GM19193 (cell line): ENCODE data around the gene FBN1.

Experiments used
- POLR2A ChIP-seq: IDR thresholded peaks from 4 replicates; pipeline ENCODE4 v1.6.1; 2011; ENCODE audit not compliant: insufficient read depth, insufficient read length; ENCODE audit errors: extremely low read depth

FBN1 gene

DNA sequence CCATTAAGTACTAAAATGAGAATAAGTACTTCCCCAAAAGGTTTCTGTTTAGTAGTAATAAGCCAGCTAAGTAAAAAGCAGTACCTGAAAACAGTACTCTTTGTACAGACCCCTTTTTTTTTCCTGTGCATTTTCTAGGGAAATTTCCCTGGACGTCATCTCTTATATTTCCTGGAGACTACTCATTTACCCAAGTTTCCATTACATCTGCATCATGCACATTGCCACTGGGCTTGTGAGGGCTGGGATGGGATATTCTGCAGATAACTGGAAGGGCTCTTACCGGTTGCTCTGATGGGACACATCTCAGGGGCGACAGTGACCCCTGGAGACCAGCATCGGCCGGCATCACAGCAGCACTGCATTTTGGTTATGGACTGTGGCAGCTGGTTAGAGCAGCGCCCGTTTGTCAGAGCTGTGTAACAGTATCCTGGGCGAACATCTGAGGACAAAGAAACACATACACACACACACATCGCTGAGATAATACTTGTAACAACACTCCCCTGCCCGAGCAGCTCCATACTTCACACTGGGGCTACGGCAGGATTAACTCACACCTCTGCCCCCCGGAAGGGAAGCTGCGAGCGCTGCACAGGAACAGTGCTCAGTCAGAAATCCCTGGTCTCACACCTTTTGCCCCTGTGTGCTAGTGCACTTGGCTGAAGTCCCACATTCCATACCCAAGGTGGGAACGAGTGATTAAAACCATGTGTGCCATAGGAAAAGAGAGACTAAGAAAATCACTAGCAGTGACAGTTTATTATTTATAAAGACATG lies 124.9 kb downstream of the FBN1 start:
- no peak for TF ChIP-seq POLR2A

DNA sequence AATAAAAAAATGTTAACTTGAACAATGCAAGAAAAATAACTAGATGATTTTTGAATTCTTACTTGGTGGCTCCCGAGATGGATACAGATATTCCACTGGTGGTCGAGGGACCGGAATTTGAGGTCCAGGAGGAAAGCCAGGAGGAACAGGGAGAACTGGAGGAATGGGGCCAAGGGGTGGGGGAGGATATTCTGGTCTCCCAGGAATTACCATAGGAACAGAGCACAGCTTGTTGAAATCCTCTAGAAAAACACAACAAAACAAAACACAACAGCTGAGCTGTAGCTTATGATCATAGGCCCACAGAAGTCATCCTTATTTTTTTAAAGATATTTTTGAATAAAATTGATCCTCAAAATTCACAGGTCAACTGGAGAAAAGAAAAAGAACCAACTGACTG lies 129.4 kb downstream of the FBN1 start:
- no peak for TF ChIP-seq POLR2A

GRCh38 chr15:48515500-48515899 lies 130.0 kb downstream of the FBN1 start:
- TF ChIP-seq POLR2A: no peak

DNA sequence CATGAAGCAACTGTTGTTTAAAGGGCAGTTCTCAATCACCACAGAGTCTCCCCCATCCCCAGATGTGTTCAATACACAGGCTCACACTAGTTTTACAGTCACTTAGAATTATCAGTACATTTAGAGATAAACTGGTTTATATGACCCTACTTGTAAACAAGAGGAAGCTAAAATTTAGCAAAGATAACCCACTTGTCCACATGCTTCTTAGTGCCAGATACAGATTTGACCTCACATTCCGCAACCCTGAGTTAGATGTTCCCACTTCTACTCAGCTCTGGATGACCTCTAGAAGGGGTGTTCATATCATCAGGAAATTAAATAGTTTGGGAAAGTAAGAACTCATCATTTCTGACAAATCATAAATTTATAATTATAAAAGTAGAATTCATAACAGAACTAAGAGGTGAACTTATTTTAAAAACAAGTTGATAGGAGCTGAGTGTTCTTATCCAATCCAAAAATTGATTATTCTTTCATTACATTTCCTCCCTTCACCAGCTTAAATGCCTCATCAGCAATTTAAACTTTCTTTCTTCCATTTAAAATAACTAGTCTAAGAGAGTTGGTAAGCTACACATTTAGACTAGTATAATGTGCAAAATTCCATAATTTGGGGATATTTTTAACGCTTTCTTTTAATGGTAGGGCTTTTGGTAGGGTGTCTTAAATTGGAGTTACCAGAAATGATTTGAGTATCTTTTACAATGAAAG lies 131.2 kb downstream of the FBN1 start:
- TF ChIP-seq POLR2A: no peak

DNA sequence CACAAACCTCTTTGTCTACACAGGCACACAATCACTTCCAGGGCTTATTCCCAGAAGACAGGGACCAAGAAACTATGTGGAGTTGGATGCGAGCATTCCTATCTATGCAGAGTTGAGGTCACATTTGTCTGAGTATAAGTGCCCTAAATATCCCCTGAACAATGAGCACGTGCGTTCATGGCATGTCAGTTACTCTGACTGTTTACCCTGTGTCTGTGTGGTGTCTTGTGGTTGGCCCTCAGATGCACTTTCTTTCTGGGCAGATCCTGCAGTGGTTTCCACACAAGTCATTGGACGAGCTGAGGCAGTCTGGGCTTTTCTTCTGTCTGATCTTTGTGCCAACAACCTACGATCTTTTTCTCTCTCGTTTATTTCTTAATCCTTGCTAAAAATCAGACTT lies 134.5 kb downstream of the FBN1 start:
- no peak for TF ChIP-seq POLR2A

GRCh38 chr15:48507416-48508065 lies 138.0 kb downstream of the FBN1 start:
- TF ChIP-seq POLR2A: no peak

GRCh38 chr15:48505067-48505466 lies 140.4 kb downstream of the FBN1 start:
- TF ChIP-seq POLR2A: no peak

- TF ChIP-seq POLR2A: no peak
Observed at GRCh38 chr15:48501208-48501607, 144.3 kb downstream of the FBN1 start.

DNA sequence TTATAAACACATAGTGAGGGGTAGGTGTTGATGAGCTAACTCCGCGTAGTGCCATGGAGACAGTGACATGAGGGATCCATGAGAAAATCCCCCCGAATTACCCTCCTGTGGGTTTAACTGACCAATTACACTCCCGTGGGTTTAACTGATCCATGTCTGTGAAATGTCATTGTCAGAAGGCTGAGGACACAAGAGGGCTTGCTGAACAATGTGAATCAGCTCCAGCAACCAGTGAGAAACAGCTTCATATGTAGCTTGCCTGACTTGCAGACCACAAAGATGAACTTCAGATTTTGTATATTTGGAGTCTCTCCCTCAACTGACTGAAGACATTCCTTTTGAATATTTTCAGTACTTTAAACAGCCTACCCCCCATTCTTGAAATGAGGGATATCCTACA lies 144.9 kb downstream of the FBN1 start:
- TF ChIP-seq POLR2A: no peak

- TF ChIP-seq POLR2A: no peak
Observed at GRCh38 chr15:48499978-48500377, 145.5 kb downstream of the FBN1 start.

GRCh38 chr15:48498828-48499227 lies 146.7 kb downstream of the FBN1 start:
- no peak for TF ChIP-seq POLR2A

- no peak for TF ChIP-seq POLR2A
Observed at GRCh38 chr15:48494631-48495030, 150.9 kb downstream of the FBN1 start.

GRCh38 chr15:48493763-48494225 lies 151.7 kb downstream of the FBN1 start:
- no peak for TF ChIP-seq POLR2A

DNA sequence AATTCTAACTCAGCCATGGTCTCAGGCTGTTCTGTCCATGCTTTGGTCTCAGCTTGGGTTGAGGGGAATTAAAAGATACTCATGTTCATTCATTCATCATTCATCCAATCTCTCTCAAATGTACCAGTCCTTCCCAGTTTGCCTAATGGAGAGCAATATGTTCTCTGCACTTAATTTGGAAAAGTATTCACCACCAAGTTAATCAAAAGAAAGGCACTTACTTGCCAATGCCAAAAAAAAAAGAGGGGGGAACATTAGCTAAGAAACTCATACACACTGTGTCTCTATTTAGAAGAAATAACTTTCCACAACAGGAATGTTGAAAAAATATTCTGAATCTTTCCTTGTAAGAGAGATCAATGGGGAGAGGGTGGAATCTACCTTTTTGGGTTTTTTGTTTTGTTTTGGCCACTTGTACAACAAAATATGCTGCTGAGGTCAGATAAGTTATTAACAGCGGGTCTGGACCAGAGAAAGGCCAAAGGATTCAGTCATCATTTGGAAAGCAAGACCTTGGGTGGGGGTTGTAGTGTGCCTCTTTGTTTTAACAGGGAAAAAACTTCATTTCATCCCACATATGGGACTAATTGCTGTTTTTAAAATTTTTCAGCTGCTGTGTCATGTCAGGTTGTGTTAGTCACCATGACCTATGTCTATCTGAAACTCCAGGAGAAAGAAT lies 152.3 kb downstream of the FBN1 start:
- TF ChIP-seq POLR2A: no peak

- TF ChIP-seq POLR2A: no peak
Observed at GRCh38 chr15:48486228-48486627, 159.3 kb downstream of the FBN1 start.
